ENCODE measurements around the gene TIMM44. TPM values are rescaled to one million over a fixed set of nuclear protein-coding genes. Genes with fewer than 3 reads are reported as not detected.
A peak's percentile ranks its signal among the peaks of the same experiment; 100 is the strongest.

TIMM44 gene
- total RNA-seq, 1 experiment from 2014 or later = 58.8 TPM

DNA sequence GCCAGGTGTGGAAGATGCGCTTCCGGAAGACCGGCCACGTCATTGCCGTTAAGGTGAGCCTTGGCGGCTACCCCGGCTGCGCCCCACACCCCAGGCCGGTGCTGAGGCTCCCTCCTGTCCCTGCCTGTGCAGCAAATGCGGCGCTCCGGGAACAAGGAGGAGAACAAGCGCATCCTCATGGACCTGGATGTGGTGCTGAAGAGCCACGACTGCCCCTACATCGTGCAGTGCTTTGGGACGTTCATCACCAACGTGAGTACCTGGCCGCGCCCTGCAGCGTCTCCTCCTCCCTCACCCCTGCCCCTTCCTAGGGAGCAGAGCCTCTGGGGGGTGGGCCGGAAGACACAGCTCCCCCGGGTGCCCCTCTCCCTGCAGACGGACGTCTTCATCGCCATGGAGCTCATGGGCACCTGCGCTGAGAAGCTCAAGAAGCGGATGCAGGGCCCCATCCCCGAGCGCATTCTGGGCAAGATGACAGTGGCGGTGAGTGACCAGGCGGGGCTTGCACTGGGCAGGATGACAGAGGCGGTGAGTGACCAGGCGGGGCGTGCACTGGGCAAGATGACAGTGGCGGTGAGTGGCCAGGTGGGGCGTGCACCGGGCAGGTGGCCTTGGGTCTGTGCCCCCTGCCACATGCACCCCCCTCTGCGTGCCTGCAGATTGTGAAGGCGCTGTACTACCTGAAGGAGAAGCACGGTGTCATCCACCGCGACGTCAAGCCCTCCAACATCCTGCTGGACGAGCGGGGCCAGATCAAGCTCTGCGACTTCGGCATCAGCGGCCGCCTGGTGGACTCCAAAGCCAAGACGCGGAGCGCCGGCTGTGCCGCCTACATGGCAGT lies 32.9 kb downstream of the TIMM44 start:
- in situ Hi-C loops (cut with HindIII; ENCODE audit: low pct_unique_long_range_greater_than_20kb, low sequenced_read_pairs) = no loop called here
- no peak for DNase-seq (ENCODE audit: low read depth)

DNA sequence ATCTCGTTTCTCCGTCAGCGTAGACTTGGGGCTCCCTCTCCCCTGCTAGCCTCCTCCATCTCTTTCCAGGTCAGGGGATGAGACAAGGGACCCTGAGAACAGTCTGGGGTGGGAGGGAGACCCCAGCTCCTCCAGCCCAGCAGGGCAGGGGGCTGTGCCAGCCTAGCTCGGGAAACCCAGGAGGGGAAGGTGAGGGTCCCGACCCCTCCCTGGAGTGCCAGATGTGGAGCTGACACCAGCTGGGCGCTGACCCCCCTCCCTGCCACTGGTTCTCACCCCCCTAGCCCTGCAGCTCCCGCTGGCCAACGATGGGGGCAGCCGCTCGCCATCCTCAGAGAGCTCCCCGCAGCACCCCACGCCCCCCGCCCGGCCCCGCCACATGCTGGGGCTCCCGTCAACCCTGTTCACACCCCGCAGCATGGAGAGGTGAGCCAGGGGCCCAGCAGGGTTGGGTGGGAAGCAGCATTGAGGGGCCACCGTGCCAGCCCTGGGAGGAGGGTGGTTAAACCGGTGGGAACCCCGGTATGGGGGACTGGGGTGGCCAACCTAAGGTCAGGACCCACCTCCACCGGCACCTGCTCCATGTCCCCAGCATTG lies 33.9 kb downstream of the TIMM44 start:
- in situ Hi-C loops (cut with HindIII; ENCODE audit: low pct_unique_long_range_greater_than_20kb, low sequenced_read_pairs) = no loop called here
- no peak for DNase-seq (ENCODE audit: low read depth)

DNA sequence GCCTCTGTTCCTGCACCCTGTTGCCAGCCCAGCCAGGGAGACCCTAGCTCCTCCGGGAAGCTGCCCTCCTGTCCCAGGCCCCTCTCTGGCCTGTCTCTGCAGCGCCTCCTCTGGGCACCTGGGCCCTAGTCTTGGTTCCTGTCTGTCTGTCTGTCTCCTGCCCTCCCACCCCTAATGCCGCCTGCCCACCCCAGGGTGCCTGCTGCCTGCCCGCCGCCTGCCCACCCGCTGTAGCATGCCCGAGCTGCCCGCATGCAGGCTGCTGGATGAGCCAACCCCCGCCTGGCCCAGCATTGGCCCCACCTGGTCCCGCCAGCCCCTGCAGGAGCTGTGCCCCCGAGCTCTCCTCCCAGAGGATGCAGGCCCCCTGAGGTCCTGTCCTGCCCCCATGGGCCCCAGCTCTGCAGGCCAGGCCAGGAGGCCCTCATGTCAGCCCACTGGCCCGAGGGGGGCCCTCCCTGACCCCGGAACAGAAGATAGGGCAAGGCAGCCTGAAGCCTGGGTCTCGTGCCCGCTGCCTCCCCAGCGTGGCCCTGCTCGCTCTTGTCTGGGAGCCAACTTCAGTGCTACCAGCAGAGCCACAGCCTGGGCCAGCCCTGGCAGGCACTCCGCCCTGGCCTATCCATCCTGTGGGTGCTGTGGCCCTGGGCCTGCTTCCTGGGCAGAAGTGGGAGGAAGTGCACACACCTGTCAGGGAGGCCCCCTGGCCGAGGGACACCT lies 34.6 kb downstream of the TIMM44 start:
- DNase-seq (ENCODE audit: low read depth) = no peak
- in situ Hi-C loops (cut with HindIII; ENCODE audit: low pct_unique_long_range_greater_than_20kb, low sequenced_read_pairs) = no loop called here

DNA sequence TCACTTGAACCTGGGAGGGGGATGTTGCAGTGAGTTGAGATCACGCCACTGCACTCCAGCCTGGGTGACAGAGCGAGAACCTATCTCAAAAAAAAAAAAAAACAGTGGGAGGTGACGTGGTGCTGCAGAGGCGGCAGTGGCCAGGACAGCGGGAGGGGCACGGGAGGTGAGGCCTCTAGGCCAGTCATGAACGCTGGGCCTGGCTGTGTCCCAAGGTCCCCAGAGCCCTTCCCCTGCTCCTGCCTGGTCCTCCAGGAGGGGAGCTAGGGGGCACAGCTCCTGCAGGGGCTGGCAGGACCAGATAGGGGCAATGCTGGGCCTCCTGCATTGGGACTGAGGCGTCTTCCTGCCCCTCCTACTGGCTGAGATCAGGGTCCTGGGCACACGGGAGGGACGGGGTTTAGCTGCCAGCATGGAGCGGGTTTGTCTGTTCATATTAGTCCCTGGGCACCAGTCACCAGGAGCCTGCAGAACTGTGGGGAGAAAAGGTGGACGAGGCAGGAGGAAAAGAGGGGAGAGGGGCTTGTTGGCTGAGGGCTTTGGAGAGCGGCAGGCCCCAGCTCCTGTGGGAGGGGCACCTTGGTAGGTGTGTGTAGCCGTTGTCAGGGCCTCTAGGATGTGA lies 35.3 kb downstream of the TIMM44 start:
- DNase-seq (ENCODE audit: low read depth) = no peak
- in situ Hi-C loops (cut with HindIII; ENCODE audit: low pct_unique_long_range_greater_than_20kb, low sequenced_read_pairs) = no loop called here

DNA sequence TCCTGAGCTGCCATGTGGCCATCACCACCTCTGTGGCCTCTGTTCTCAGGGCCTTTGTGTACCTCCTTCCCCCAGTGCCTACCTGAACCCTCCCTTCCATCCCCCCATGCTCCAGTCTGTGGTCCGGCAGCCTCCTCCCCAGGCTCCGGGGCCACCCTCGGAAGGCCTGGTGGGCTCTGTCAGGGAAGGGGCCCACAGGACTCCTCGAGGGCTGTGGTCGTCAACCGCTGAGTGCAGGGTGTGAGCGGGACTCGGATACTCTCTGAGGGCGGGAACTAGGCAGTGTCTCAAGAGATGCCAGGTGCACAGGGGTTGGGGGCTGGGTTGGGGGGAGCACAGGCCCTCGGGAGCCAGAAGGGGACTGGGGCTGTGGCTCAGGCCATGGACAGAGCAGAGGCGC lies 35.9 kb downstream of the TIMM44 start:
- in situ Hi-C loops (cut with HindIII; ENCODE audit: low pct_unique_long_range_greater_than_20kb, low sequenced_read_pairs) = no loop called here
- no peak for DNase-seq (ENCODE audit: low read depth)

DNA sequence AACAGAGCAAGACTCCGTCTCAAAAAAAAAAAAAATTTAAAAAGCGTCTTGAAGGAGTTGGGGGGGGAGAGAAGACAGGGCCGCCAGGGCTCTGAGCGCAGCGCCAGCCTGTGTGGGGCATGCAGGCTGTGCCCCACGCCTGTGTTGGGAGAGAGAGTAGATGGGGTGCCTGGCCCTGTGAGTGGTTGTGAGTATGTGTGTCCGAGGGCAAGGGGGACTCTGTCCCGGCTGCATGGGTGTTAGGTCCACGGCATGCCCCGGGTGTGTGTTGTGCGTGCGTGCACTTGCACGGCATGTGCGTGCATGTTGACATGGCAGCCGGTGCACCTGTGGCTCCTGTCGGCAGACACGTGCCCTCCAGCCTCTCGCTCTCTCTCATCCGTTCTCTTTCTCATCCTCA lies 36.3 kb downstream of the TIMM44 start:
- in situ Hi-C loops (cut with HindIII; ENCODE audit: low pct_unique_long_range_greater_than_20kb, low sequenced_read_pairs) = no loop called here
- no peak for DNase-seq (ENCODE audit: low read depth)

DNA sequence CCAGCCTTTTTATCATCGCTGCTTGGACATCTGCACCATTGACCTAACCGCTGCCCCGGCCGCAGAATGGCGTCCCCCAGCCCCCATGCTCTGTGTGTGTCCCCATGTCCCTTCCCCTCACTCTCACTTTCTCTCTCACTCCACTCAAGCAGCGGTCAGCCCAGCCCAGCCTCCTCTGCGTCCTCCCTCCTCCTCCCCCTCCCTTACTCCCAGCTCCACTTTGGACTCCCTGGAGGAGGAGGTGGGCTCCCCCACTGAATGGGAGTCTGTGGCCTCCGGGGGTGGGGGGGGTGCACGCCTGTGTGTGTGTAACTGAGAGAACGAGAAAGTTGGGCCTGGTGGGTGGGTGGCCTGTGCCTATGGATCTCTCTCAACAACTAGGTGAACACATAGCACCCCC lies 37.6 kb downstream of the TIMM44 start:
- in situ Hi-C loops (cut with HindIII; ENCODE audit: low pct_unique_long_range_greater_than_20kb, low sequenced_read_pairs) = no loop called here
- no peak for DNase-seq (ENCODE audit: low read depth)

DNA sequence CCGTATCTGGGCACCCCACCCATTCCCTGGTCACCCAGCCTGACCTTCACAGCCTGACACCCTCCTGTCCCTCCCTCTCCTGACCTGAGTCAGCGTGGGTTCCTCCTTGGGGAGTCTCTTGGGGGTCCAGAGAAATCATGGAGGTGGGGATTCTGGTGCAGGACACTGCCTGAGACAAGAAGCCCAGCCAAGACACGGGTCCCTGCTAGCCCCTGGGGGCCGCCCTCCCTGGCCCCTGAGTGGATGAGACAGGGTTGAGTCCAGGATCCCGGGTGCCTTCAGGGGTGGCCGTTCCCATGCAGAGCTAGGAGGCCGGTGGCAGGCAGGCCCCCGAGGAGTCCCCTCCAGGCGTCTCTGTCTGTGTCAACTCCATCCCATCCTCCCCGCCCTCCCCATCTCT lies 38.2 kb downstream of the TIMM44 start:
- in situ Hi-C loops (cut with HindIII; ENCODE audit: low pct_unique_long_range_greater_than_20kb, low sequenced_read_pairs) = no loop called here
- no peak for DNase-seq (ENCODE audit: low read depth)

DNA sequence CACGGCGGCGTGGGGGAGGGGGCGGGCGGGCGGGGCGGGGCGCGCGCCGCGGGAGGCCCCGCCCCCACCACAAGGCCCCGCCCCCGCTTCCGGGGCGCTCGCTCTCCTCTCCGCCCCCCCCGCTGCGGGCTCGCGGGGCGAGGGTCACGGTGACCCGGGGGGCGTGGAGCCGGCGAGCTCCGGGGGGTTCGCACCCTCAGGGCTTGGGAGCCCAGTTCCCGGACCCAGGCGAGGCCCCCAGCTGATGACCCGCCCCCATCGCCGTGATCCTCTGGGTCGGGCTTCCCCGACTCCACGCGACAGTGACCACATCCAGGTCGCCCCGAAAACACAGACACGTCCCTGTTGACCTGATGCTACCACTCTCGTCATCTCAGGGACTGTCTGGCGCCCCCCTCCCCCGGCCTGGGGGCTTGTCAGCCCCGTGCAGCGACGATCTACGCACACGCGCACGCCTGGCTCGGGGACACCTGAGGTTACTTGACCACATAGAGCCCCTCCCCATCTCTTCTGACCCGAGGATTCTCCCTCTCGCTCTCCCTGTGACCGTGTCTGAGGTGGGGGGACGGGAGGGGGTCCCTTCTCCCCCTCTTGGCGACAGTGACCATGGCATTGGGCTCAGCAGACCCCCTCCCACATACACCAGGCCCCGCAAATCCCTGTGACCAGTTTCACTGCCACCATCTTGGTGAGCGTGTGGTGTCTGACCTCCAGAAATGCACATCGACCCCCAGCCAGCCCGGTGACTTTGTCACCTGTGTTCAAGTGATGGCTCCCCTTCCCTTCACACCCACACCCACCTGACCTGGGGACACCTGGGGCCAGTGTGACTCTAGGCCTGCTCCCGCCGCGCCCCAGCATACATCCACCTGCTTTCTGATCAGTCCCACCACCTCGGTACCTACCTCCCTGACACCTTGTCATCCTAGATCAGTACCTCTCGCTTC lies 39.1 kb downstream of the TIMM44 start:
- in situ Hi-C loops (cut with HindIII; ENCODE audit: low pct_unique_long_range_greater_than_20kb, low sequenced_read_pairs) = no loop called here
- DNase-seq (ENCODE audit: low read depth) = no peak

DNA sequence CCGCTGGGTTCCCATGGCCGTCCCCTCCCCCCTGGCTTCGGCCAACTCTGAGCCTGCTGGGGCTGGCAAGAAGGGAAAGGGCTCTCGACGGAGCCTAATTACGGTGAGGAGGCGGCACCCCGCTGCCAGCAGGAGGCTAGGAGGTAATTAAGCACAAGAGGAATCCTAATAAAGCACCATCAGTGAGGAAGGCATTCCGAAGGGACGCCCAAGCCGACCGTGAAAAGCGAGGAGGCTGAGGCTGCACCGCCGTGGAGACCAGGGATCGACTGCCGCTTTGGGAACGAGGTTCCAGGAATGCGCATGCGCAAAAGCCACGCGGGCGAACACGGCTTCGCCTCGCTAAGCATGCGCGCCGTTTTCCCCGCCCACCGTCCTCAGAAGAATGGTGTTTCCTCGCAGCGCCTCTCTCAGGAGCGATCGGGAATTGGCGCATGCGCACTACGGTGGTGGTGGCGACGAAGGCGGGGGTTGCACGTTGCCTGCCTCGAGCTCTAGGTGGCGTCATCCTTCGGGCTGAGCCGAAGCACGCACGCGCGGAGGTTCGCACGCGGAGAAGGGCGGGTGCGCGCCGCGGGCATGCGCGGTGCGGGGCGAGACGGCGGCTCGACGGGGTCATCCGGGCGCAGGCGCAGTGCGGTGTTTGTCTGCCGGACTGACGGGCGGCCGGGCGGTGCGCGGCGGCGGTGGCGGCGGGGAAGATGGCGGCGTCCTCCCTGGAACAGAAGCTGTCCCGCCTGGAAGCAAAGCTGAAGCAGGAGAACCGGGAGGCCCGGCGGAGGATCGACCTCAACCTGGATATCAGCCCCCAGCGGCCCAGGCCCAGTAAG lies 40.0 kb downstream of the TIMM44 start, which contains the start of gene MAP2K7:
TSS of gene MAP2K7 (plus strand) at position 634 of the 830 bp plus-strand sequence. CDS start at position 702, 68 bp downstream.
- DNase-seq (ENCODE audit: low read depth) = peak; percentile 96
- in situ Hi-C loops (cut with HindIII; ENCODE audit: low pct_unique_long_range_greater_than_20kb, low sequenced_read_pairs) = no loop called here

DNA sequence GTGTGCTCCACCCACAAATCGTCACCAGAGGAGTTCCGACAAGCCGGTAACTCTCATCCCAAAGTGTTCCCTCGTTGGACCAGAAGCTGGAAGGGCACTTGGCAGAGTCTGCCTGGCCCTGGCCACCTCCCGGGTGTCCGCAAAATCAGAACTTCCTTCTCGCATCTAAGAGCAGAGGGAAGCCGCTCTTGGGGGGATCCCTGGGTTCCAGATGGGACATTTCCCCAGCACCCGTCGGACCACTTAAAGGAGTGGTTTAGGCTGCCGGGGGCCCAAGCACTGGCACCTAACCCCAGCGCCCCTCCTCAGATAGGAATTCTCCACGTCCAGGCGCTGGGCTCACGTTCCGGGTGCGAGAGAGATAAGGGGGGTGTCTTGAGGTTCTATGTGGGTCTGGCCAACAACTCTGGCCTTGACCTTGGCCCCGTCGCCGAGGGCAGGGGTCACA lies 40.6 kb downstream of the TIMM44 start:
- no peak for DNase-seq (ENCODE audit: low read depth)
- in situ Hi-C loops (cut with HindIII; ENCODE audit: low pct_unique_long_range_greater_than_20kb, low sequenced_read_pairs) = no loop called here

DNA sequence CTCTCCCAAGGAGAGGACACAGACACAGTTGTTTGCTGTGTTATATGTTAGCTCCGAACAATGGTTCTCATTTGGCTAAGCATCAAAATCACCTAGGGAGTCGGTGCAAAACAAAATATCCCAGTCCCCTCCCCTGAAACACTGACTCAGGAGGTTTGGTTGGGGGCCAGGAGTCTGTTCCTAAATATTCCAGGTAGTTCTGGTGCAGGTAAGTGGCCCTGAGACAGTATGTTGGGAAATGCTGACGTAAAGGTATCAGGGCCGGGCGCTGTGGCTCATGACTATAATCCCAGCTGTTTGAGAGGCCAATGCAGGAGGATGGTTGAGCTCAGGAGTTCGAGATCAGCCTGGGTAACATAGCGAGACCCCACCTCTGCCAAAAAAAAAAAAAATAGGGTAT lies 42.1 kb downstream of the TIMM44 start:
- DNase-seq (ENCODE audit: low read depth) = no peak
- in situ Hi-C loops (cut with HindIII; ENCODE audit: low pct_unique_long_range_greater_than_20kb, low sequenced_read_pairs) = no loop called here

DNA sequence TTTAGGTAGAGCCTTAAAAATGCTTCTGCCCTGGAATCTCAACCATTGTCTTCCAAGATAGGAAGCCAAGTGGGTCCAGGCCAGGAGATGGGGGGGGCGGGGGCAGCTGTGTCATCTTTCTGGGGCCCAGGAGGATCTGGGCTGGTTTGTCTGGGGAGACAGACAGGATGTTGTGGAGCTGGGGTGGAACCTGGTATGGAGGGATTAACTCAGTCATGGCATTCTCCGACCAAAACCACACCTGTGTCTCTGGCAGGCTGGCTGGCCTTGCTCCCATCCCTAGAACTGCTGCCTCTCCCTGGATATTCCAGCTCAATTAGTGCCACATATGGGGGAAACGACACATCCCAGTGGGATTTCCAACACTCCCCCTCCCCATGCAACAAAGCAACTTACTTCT lies 42.5 kb downstream of the TIMM44 start:
- no peak for DNase-seq (ENCODE audit: low read depth)
- in situ Hi-C loops (cut with HindIII; ENCODE audit: low pct_unique_long_range_greater_than_20kb, low sequenced_read_pairs) = no loop called here

DNA sequence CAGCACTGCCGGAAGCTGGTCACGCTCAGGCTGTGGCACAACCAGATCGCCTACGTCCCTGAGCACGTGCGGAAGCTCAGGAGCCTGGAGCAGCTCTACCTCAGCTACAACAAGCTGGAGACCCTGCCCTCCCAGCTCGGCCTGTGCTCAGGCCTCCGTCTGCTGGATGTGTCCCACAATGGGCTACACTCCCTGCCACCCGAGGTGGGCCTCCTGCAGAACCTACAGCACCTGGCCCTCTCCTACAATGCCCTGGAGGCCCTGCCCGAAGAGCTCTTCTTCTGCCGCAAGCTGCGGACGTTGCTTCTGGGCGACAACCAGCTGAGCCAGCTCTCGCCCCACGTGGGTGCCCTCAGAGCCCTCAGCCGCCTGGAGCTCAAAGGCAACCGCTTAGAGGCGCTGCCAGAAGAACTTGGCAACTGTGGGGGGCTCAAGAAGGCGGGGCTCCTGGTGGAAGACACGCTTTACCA lies 43.0 kb downstream of the TIMM44 start:
- no peak for DNase-seq (ENCODE audit: low read depth)
- in situ Hi-C loops (cut with HindIII; ENCODE audit: low pct_unique_long_range_greater_than_20kb, low sequenced_read_pairs) = no loop called here

DNA sequence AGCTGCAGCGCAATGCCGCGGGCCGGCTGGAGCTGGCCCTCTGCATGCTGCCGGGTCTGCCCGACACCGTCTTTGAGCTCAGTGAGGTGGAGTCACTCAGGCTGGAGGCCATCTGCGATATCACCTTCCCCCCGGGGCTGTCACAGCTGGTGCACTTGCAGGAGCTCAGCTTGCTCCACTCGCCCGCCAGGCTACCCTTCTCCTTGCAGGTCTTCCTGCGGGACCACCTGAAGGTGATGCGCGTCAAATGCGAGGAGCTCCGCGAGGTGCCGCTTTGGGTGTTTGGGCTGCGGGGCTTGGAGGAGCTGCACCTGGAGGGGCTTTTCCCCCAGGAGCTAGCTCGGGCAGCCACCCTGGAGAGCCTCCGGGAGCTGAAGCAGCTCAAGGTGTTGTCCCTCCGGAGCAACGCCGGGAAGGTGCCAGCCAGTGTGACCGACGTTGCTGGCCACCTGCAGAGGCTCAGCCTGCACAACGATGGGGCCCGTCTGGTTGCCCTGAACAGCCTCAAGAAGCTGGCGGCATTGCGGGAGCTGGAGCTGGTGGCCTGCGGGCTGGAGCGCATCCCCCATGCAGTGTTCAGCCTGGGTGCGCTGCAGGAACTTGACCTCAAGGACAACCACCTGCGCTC lies 43.6 kb downstream of the TIMM44 start:
- no peak for DNase-seq (ENCODE audit: low read depth)
- in situ Hi-C loops (cut with HindIII; ENCODE audit: low pct_unique_long_range_greater_than_20kb, low sequenced_read_pairs) = no loop called here

DNA sequence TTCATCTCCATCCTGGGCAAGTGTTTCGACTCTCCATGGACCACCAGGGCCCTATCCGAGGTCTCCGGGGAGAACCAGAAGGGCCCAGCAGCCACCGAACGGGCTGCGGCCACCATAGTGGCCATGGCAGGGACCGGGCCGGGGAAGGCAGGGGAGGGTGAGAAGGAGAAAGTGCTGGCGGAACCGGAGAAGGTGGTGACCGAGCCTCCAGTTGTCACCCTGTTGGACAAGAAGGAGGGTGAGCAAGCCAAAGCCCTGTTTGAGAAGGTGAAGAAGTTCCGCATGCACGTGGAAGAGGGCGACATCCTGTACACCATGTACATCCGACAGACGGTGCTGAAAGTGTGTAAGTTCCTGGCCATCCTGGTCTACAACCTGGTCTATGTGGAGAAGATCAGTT lies 44.5 kb downstream of the TIMM44 start:
- no peak for DNase-seq (ENCODE audit: low read depth)
- in situ Hi-C loops (cut with HindIII; ENCODE audit: low pct_unique_long_range_greater_than_20kb, low sequenced_read_pairs) = no loop called here
